ENCODE results near the gene MCIDAS.

The MCIDAS gene

GRCh38 chr5:55226934-55227663, at the start of gene MCIDAS:
Gene MCIDAS (minus strand): TSS chr5:55227315. CDS start chr5:55227138, 177 bp downstream.
- no peak for DNase-seq (ENCODE audit: low read depth)

DNA sequence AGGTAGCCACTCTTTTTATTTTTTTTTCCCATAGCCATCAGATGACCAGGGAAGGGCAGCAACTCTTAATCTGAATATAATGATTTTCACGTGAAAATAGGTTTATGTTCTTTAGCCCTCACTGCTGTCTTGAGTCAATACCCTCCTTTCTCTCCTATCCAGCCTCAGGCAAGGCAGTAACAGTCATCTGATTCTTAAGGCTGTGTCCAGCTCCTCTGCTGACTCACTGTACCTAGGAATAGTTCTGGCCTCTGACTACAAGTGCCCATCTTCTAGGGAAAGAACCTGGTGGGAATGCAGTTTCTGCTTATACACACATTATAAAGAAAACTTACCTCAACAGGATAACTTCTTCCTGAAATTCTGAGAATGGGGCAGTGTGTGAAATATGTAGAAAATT, 49.7 kb upstream of the MCIDAS start:
- no peak for DNase-seq (ENCODE audit: low read depth)

- DNase-seq (ENCODE audit: low read depth), result no peak
Measured at GRCh38 chr5:55258339-55258738, 31.2 kb upstream of the MCIDAS start.

DNA sequence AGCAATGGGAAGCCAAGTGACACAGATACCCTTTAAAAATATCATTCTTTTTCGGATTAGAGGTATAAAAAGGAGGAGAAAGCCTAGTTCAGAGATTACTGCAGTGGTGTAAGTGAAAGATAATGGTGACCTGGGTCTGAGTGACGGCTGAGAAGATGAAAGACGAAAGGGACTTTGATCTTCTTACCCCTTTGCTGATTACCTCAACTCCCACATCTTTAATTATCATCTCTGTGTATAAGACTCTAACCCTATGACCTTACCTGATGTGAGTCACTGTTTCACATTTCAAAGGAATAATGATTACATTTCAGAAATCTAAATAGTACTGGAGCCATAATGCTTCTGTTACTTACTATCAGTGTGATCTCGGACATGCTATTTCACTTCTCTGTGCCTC, 27.7 kb upstream of the MCIDAS start:
- DNase-seq (ENCODE audit: low read depth), result no peak

- DNase-seq (ENCODE audit: low read depth), result no peak
Measured at GRCh38 chr5:55250064-55250463, 22.9 kb upstream of the MCIDAS start.

- DNase-seq (ENCODE audit: low read depth), result no peak
Measured at GRCh38 chr5:55241746-55242145, 14.6 kb upstream of the MCIDAS start.

- no peak for DNase-seq (ENCODE audit: low read depth)
Measured at GRCh38 chr5:55236800-55237199, 9.7 kb upstream of the MCIDAS start.

- no peak for DNase-seq (ENCODE audit: low read depth)
Measured at GRCh38 chr5:55234121-55234700, 7.1 kb upstream of the MCIDAS start.

GRCh38 chr5:55232985-55233928, 6.1 kb upstream of the MCIDAS start, which contains the start of gene CCNO:
Gene CCNO (minus strand): TSS chr5:55233608. CDS start chr5:55233523, 85 bp downstream.
- DNase-seq (ENCODE audit: low read depth), result no peak

DNA sequence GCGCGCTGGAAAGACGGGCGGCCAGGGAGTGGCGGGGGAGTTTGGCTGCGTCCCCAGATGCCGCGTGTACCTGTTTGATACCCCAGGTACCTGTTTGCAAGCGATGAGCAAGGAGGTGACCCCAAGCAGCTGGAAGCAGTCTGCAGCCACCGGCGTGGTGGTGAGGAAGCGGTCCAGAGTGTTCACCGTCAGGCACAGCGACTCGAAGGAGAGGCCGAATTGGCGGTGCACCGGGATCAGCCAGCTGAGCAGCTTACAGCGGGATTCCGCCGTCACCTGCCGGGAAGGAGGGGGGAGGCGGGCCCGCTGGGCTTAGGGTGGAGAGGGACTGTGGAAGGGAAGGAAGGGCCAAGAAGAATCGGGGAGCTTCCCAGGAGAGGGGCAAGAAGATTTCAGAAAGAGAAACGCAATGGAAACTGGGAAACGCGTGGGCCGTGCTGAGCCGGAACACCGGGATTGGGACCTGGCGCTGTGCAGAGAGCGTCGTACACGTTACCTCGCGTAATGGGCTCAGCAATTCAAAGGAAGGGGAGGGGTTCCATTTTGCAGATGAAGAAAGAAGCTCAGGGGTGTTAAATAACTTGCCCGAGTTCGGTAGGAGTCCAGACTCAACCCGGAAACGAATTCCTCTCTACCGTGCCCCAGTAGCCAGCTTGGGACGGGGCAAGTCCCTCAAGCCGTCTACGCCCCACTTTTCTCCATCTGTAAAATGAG, 5.3 kb upstream of the MCIDAS start:
- no peak for DNase-seq (ENCODE audit: low read depth)

DNA sequence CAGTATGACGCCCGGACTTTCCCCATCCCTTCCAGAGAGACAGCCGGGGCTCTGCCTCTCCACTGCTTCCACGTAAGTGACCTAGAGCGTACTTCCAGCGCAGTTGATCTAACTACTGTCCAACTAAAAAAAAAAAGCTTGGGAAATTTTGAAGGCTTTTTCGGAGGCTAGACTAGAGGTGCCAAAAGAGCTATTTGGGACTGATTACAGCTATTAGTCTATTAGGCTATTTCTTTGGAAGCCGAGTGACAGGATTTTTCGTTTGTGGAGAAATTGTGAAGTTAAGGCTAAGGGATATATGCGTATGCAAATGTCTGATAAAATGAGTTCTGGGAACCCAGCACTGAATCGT, 4.8 kb upstream of the MCIDAS start:
- DNase-seq (ENCODE audit: low read depth), result no peak

GRCh38 chr5:55231029-55231918, 4.2 kb upstream of the MCIDAS start:
- no peak for DNase-seq (ENCODE audit: low read depth)

DNA sequence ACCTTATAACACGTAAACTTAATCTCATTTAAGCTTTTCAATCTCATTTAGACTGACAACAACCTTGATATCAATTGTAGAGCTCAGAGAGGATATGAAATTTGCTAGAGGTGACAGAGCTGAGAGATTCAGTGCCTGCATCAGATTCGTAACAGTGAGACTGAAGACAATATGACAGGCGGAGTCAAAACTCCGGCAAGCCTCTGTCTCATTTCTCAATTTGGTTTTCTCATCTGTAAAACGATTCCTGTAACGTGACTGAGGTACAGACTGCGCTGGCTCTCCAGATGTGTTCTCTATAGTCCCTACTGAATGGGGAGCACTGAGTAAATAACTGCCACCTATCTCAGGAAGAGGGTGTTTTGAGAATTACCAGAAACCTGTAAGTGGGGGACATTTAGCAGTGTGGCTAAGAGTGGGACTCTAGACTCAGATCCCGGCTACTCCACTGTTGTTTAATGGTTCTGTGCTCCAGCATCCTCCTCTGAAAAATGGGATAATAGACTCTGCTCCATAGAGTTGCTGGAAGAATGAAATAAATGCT, 3.0 kb upstream of the MCIDAS start:
- DNase-seq (ENCODE audit: low read depth), result no peak

DNA sequence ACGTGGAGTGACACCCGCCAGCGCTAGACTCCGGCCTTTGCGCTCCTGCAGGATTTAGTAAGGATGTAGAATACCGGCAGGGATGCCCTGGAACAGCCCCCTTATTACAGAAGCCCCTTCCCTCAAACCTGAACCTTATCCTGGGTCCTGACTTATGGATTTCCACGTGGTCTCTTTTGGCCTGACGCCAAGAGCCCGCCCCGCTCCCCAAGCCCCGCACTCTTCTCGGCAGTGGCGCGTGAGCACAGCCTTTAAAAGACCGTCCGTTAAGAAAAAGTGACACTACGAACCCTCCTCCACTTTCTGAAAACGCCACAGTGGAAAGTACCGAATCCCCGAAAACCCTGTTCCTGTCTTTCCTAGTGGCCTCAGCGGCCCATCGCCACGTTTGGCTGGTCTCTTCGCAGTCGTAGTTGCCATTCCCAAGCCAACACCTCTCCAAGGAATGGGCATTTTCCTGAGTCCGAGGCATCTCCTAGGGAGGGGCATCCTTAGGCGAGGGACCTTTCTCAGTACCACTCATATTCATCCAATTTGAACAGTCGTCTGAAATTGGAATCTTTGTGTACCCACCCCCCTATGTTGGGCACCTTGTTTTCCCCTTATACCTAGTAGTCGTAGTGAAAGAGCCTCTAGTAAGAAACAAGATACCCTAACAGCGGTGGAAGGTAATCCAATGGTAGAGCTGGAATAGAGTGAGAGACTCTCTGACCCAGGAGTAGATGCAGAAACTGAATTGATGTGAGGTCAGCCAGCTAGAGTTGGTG, 732 bp upstream of the MCIDAS start:
- no peak for DNase-seq (ENCODE audit: low read depth)

- DNase-seq (ENCODE audit: low read depth), result no peak
Measured at GRCh38 chr5:55226027-55226933, 835 bp downstream of the MCIDAS start.

DNA sequence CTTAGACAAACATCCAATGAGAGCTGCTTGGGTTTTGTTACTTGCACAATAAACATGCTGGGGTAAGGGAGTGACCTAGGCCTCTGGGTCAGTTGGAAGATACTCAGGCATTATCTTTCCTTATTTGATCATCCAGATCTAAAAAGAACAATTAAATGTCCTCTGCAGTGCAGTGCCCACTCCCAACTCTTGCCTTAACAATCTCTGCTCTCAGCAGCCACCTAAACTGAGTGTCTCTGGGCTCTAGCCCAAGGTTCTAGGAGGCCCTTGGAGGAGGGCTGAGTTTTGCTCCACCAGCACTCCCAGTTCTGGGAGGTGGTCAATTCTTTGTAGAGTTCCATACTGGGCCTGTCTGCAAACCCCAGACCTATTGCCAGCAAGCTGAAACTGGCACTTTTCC, 1.8 kb downstream of the MCIDAS start:
- no peak for DNase-seq (ENCODE audit: low read depth)

DNA sequence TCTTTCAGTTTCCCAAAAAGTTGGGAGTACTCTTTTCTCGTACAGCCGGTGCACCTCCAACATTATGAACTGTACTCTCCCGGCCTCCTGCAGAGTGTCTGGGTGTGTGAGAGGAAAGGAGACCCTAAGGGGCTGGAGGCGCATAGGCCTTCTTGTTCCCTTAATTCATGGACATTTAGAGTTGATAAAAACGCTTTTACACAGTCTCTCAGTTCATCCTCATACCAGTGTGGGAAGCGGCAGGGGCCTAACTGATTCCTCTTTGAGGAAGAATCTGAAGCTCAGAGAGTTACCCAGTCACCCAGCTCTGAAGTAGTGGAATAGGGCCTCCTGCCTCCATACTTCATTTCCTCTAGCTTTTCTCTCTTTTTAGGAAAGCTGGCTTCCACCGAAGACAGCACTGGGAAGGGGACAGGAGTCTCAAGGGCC, 3.3 kb downstream of the MCIDAS start:
- DNase-seq (ENCODE audit: low read depth), result no peak

DNA sequence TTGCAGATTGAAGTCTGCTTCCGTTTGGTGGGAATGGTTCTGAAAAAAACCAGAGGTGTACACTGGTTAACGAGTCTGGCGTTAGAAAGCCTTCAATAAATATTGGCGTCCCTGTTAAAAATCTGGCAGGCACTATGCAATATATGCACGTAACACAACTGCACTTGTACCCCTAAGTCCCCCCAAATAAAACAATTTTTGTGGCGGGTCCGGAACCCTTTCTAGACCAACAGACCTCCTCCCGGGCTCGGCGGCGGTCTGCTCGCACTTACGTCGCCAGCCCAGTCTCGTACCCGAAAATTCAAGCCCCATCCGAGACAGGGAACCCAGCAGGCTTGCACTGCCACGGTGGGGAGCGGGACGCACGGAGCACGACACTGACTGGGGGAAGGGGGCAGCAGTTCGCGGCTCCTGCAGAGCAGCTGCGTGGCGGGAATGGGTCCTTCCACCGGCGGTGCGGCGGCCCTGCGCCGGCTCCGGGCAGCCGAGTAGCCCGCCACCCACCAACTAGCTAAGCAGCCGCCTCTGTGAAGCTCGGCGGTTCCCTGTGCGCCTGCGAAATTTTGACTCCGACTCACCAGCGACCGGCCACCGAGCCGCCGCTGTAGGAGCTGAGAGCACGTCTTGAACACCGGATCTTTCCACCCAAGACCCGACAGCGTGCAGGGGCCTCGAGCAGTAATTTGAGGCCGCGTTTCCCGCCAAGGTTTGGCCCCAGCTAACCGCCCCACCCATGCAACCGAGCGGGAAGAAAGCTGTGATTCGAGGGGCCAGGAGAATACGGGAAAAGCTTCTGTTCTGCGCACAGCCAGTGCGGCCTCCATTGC, 3.9 kb downstream of the MCIDAS start:
- DNase-seq (ENCODE audit: low read depth), result no peak
